NCI-H446 treated with DMSO at 0.1 percent for 48 hours (cell line): ENCODE data around the gene PRKD1.
A peak's percentile ranks its signal among the peaks of the same experiment; 100 is the strongest.
"Not testable (repeated sequence)": the region's sequence is repeated elsewhere in the genome, so short reads cannot be mapped to it uniquely, and the experiment has no call there.

ENCODE experiments used
- DNase-seq: peaks from one replicate; lab custom pipeline; 2025; lab: John Stamatoyannopoulos, UW

Gene PRKD1

DNA sequence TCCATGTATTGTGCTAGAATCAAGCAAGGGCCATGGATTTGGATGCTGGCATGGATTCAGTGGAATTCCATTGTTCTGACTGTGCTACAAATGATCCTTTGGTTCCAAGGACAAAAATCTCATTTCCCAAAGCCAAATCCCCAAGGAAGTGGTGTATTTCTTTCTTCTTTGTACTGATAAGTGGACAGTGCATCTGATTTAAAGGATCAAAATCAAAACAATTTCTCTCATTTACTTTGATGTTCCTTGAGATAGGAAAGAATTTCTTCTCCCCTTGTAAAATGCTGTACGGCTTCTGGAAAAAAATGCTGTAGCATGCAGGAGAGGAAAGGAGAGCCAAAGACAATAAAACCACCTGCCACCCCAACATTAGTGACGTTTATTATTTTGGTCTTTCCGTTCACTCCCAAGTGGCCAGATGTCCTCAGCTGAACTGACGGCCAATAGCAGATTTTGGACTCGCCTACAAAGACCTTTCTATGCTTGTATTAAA lies 185.7 kb downstream of the PRKD1 start:
- DNase-seq = peak; percentile 94

DNA sequence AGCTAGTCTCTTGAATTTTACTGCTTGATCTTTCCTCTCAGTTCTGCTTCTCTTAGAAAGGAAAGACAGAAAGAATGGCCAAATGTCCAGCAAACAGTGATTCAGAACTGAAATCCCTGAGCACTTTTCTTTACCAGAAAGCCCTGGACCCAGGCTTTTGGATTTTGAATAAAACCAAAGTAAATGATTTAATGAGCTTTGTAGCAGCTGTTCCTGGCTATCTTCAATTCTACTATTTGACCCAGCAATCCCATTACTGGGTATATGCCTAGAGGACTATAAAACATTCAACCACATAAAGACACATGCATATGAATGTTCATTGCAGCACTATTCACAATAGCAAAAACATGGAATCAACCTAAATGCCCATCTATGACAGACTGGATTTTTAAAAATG lies 187.2 kb downstream of the PRKD1 start:
- no peak for DNase-seq

DNA sequence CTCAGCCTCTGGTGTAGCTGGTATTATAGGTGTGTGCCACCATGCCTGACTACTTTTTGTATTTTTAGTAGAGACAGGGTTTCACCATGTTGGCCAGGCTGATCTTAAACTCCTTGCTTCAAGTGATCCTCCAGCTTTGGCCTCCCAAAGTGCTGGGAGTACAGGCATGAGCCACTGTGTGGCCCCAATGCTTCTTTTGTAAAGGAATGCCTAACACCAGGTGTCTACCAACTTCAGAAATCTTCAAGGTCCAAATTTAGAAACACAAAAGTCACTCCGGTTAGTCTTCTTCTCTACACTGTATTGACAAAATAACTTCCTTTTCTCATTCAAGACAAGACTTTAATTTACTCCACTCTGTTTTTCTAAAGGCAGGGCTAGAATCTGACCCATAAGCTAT lies 188.7 kb downstream of the PRKD1 start:
- DNase-seq = no peak

DNA sequence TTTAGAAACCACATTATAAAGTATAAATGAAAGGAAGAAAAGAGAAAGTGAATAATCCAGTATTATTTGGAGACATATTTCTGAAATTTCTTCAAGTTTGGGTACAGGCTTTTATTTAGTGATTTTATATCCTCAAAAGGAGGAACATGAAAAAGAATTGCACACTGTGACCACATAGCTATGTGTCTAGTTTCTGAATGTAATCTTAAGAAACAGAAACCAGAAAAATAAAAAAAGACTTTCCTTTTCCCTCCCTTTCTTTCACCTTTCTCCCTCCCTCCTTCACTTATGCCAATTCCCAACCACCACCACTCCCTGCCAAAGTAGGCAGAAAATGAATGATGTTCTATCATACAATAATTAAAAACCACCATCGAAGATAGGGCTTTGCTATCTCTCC lies 189.6 kb downstream of the PRKD1 start:
- no peak for DNase-seq

DNA sequence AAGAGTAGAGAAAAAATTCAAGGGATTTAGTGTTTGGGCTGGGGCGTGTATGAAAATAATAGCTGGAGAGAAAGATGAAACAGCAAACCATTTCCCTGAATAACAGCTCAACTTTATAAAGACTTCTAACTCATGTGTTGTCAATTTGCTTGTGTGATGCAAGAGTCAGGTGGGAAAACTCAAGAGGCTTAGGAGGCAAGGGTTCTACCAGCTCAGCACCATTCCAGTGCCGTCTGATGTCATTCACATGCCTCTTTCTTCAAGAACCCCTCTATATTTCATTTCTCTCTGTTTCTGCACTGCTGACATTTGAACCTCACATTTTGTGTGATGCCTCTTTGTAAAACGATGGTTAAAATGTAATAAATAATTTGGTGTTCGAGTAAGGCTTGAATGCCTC lies 192.2 kb downstream of the PRKD1 start:
- DNase-seq = no peak

DNA sequence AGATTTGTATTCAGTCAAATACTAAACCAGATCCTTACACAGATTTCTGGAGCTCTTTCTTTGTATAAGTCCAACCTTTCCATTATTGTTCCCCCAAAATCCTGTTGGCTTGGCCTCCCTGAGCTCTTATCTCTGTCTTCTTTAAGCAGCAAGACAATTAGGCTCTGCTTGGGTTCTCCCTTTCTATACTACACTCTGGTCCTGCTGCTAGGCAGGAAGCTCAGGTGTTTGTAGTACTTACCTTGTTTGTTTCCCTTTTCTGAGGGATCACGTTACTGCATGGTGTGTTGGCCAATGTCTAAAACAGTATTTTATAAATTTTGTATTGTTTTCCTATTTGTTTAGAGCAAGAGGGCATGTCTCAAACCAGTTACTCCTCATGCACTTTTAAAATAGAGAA lies 192.9 kb downstream of the PRKD1 start:
- no peak for DNase-seq

DNA sequence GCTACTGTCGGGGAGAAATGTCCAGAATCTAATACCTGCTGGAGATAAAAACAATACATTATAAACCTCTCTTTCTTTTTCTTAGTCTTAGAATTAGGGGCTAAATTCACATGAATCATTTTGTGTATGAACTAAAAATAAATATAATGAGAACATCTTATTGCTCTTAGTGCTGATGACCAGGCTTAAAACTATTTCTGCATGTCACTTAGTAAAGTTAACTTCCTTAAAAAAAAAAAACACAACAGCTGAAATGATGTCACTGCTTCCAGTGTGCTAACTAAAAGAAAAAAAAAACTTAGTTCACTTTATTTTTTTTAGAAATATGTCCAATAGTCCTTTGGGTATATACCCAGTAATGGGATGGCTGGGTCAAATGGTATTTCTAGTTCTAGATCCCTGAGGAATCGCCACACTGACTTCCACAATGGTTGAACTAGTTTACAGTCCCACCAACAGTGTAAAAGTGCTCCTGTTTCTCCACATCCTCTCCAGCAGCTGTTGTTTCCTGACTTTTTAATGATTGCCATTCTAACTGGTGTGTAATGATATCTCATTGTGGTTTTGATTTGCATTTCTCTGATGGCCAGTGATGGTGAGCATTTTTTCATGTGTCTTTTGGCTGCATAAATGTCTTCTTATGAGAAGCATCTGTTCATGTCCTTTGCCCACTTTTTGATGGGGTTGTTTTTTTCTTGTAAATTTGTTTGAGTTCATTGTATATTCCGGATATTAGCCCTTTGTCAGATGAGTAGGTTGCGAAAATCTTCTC lies 200.9 kb downstream of the PRKD1 start:
- DNase-seq = not testable (repeated sequence)

DNA sequence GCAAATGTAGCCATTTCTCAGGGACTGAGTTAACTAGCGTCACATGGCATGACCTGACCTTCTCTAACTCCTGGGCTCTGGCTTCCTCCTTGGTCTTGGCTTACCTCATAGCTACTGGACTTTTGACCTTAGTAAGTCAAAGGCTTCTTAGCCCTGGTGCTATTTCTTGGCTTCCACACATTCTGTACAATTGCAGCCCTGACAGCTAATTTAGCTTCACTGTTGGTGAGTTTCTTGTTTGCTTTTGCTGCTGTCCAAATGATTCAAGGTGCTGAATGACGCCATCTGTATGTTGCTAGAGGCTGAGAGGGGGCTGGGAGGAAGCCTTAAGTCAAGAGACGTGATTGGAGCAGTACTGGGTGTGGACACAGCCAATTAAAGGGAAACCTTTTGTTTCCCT lies 202.7 kb downstream of the PRKD1 start:
- DNase-seq = peak; percentile 85

DNA sequence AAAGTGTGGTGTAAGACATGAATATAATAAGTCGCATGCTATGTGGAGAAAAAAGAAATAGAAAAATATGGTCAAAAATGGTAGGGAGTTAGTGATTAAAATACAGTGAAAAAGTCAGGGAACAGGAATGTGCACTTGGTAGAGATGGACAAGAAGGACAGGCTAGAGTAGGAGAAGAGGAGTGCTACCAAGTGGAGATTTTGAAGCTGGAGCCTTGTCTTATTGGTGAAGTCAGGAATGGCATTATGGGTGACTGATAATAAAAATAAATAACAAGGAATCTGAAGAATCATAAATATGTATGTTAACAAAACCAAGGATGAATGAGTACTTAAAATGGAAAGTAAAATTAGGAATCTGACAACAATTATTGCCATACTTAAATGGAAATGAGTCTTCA lies 204.8 kb downstream of the PRKD1 start:
- DNase-seq = no peak

DNA sequence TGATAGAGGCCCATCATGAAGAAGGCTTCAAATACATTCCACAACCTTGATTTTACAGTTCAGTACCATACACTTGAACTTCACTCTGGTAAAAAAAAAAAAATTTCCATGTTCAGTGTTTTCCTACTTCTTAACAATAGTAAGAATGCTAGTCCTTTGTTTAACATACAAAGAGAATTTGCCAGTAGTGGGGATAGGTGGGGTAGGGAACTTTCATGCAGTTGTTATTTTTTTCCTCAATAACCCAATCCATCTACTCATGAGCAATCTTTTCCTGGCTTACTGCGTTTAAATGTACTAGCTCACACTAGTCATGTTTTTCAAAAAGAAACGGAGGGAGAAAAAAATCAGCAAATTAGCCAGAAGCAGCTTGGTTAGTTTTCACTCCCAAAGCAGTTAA lies 206.1 kb downstream of the PRKD1 start:
- no peak for DNase-seq

DNA sequence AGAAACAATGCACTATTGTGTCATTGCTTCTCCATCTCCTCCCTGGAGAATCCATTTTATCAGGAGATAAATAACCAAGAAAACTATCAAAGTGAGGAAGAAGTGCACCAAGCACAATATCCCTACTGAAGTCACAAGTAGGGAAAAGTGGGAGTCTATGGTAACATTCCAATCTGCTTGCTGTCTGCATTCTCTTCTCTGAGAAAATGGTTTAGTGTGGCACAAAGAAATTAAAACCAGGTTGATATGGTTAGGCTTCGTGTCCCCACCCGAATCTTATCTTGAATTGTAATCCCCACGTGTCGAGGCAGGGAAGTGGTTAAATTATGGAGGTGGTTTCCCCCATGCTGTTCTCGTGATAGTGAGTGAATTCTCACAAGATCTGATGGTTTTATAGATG lies 209.7 kb downstream of the PRKD1 start:
- no peak for DNase-seq

DNA sequence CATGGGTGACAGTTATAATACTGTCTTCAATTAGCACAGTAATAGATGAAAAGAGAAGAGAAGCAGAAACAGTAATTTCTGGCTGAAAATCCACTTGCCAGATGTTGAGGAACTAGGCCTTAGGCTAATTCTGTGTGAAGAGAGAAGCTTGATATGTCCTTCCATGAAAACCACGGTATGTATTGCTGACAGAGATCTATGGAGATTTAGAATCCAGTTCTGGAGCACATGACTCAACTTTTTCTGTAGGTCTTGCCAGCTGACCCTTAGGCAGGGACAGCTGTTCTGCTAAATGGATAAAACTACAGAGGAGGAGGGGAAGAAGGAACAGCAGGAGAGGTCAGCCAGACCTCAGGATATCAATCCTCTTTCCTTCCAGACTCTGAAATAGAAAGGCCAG lies 211.5 kb downstream of the PRKD1 start:
- peak; percentile 42 for DNase-seq

DNA sequence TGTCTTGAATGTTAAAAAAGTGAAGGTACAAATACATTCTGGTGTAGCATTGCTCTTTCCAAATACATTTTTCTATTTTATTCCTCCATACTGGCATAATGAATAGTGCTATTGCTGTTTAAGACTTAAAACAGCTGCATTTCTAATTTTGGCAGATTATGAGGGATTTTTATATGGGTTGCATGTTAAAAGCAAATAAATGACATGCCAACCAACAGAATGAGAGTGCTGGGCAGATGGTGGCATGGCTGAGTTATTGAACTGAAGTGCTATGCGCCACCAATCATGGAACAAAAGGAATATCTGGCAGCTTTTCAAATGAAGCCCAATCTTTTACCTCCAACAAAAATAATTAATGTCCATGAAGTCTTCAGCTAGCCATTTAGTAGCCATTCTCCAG lies 215.0 kb downstream of the PRKD1 start:
- peak; percentile 98 for DNase-seq

DNA sequence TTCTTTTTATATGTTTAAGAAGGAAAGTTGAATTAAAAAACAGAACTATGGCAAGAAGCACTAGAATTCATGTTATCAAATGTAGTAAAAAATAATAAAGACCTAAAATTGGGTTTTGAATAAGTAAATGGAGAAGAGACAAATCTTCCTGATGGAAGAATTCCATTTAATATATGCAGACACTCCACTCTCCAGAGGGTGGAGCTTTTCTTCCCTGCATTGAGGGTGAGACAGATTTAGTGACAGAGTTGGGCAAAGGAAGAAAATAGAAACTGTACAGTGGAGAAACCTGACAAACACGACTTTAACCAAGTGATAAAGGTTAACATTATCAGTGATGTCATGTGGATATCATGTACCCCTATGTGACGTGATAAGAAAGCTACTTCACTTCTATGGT lies 217.6 kb downstream of the PRKD1 start:
- DNase-seq = no peak

DNA sequence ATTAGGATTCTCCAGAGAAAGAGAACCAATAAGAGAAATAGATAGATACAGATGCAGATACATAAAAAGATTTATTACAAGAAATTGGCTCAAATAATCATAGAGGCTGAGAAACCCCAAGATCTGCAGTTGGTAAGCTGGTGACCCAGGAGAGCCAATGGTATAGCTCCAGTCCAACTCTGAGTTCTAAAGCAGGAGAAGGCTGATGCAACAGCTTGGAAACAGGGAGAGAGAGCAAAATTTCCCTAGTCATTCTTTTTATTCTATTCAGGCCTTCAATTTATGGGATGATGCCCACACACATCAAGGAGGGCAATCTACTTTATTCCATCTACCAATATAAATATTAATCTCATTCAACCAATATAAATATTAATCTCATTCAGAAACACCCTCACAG lies 218.2 kb downstream of the PRKD1 start:
- no peak for DNase-seq

DNA sequence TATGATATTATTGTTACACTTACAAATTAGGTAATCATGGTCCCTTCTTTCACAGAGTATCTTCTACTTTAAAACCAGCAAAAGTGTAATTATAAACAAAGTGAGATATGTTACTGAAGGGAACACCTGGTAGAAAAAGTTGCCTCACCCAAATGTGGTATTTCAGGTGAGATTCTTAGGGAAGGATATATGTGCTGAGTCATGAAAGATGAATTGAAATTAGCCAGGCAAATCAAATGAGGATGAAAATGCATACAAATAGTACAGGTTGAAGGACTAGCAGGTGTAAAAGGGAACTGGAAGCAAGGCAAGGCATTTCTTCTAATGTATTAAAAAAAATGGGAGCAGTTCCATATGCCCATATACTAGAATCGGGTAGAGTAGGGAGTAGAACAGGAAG lies 220.9 kb downstream of the PRKD1 start:
- no peak for DNase-seq

DNA sequence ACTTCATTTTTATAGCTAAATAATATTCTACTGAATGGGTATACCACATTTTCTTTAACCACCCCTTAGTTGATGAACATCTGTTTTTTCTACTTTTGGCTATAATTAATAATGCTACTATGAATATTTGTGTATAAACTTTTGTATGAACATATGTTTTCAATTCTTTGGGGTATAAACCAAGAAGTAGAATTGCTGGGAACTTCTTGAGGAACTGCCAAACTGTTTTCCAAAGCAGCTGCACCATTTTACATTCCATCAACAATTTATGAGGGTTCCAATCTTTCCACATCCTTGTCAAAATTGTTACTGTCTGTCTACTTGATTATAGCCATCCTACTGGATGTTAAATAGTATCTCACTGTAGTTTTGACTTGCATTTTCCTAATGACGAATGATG lies 221.8 kb downstream of the PRKD1 start:
- DNase-seq = no peak

DNA sequence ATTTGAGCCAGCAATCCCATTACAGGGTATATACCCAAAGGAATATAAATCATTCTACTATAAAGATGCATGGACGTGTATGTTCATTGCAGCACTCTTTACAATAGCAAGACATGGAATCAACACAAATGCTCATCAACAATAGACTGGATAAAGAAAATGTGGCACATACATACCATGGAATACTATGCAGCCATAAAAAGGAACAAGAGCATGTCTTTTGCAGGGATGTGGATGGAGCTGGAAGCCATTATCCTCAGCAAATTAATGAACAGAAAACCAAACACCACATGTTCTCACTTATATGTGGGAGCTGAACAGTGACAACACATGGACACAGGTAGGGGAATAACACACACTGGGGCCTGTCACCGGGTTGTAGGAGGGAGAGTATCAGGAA lies 238.1 kb downstream of the PRKD1 start:
- DNase-seq = not testable (repeated sequence)

DNA sequence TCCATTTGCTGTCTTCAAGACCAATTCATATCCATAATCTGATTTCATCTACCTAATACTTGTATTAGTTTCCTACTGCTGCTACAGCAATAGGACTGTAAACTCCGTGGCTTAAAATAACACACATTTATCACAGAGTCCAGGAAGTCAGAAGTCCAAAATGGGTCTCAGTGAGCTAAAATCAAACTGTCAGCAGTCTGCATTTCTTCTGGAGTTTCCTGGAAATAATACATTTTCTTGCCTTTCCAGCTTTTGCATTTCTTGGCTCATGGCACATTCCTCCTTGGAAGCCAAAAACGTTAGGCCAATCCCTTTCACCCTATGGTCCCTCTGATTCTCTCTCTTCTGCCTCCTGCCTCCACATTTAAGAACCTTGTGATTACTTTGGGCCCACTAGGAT lies 239.8 kb downstream of the PRKD1 start:
- no peak for DNase-seq

DNA sequence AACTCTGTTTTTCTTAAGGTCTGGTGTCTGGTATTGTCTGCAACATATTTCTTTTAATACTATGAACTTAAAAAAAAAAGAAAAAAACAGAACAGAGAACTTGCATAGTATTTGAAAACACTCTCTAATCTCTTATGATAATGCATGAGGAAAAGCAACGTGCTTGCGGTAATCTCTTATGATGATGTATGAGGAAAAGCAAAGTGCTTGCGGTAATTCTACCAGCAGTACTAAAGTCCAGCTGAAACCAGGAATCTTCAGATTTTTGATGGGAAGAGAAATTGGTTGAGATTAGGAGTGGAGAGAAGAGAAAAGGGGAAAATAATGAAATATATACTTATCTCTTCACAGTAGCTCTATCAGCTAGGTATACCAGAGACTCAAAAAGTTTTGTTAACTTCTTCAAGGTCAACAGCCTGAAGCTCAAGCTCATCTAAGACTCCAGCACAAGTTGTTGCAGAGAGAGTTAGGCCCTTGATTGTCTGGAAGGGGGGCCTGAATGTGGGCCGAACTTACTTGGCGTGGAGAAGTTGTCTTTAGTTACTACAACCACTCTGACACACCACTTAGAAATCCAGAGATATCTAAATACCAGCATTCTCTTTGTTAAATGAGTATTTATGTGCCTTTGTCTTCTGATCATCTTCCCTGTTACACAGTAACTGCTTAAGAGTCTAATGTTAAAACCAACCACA lies 240.4 kb downstream of the PRKD1 start:
- DNase-seq = no peak

DNA sequence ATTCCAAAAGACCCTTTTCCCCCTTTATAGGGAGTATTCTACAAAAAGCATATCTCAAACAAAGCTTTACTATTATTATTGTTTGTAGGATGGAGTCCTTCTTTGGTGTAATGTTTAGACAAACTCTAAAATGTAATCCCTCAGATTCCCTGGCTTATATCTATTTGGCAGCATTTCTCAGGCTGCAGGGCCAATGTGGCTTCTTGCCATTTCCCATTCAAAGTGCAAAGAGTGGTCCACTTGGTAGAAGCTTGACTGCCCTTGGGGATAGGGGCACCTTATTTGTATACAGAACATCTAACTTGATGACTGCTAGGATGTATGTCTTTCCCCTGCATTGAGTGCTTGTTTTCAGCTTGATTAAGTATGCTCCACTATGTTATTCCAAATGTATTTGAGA lies 242.7 kb downstream of the PRKD1 start:
- peak; percentile 61 for DNase-seq

DNA sequence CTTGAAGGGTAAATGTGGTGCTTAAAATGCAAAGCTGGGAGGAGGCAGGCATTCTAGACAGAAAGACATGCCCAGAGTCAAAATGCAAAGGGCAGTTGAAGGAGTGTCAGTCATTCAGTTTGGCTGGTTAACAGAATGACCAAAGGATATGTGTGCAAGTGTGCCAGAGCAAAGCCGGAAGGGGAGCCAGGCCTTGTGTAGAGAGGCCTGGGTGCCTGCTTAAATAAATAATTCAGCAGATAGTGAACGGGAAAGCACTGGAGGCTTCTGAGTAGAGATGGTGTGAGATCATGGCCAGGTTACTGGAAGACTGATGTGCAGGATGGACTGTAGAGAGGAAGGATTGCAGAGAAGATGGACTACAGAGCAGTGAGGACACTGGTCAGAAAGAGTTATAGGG lies 244.9 kb downstream of the PRKD1 start:
- DNase-seq = no peak

DNA sequence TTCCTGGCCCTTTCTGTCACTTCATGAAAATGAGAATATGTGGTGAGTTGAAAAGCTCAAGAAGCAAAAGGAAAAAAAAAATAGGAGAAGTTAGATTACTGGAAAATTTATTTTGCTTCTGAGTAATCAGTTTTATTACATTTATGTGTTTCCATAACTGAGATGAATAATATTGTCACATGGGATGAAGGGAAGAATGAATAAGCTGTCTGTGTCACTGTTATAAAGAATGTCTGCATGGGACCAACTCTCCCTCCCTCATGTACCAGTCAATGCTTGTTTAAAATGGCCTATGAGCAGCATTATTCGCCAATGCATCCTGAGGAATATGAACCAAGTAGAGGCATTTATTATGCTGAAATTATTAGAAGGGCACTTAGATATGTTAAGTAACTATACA lies 246.3 kb downstream of the PRKD1 start:
- DNase-seq = no peak
